Peyer's patch (tissue), 4 donors: ENCODE measurements around the gene ATF6. TPM values are rescaled to one million over a fixed set of nuclear protein-coding genes. Genes with fewer than 3 reads are reported as not detected.

Source experiments
- DNase-seq, 3 donors: peaks; one replicate each; pipeline ENCODE4 v3.0.0-alpha.2; 2017 to 2019
- H3K27ac ChIP-seq, 4 donors: fragments of 200-600 bp; sonication (generic); one replicate each; pipeline ENCODE4 v1.5.1; 2016 to 2019
- H3K27me3 ChIP-seq, 2 donors: fragments of 200-600 bp; sonication (generic); one replicate each; pipeline ENCODE4 v1.5.1; 2019
- H3K36me3 ChIP-seq, 3 donors: fragments of 200-600 bp; sonication (generic); one replicate each; pipeline ENCODE4 v1.5.1; 2016 to 2019
- H3K4me1 ChIP-seq, 4 donors: fragments of 200-600 bp; sonication (generic); one replicate each; pipeline ENCODE4 v1.5.1; 2016 to 2019
- H3K4me3 ChIP-seq, 4 donors: fragments of 200-600 bp; sonication (generic); 1 replicate in 3 of 4; 2 replicates in 1 of 4; pipeline ENCODE4 v1.5.1; 2016 to 2019; ENCODE audit warnings: mild to moderate bottlenecking in 1 of 4
- H3K9me3 ChIP-seq, 4 donors: fragments of 200-600 bp; sonication (generic); one replicate each; pipeline ENCODE4 v1.5.1; 2016 to 2019; ENCODE audit warnings: mild to moderate bottlenecking in 1 of 4
- POLR2A ChIP-seq, 2 donors: fragments of 450-650 bp; IDR thresholded peaks; one replicate each; pipeline ENCODE4 v1.5.1; 2017; ENCODE audit warnings: antibody characterized with exemption in 2 of 2, mild to moderate bottlenecking in 2 of 2, moderate library complexity in 2 of 2
- total RNA-seq, 4 donors: library from RNA; depleted of rRNA; stranded (reverse); fragments of >200 nt; gene quantifications; one replicate each; pipeline ENCODE4 v1.1.0, GENCODE V29; 2016
- TF ChIP-seq, protein P1 (sequence below), 6 experiments: fragments of 450-650 bp in 4 of 6; fragments of 200-600 bp in 2 of 6; sonication (generic) in 1 of 6; IDR thresholded peaks; one replicate each; pipeline ENCODE4 v1.5.1; 2017 to 2019; ENCODE audit warnings: antibody characterized with exemption in 6 of 6, mild to moderate bottlenecking in 3 of 6, moderate library complexity in 1 of 6

ATF6 gene
- total RNA-seq, 4 donors from 2014 or later, result 15.5 to 21.4 (median 20.8) TPM

DNA sequence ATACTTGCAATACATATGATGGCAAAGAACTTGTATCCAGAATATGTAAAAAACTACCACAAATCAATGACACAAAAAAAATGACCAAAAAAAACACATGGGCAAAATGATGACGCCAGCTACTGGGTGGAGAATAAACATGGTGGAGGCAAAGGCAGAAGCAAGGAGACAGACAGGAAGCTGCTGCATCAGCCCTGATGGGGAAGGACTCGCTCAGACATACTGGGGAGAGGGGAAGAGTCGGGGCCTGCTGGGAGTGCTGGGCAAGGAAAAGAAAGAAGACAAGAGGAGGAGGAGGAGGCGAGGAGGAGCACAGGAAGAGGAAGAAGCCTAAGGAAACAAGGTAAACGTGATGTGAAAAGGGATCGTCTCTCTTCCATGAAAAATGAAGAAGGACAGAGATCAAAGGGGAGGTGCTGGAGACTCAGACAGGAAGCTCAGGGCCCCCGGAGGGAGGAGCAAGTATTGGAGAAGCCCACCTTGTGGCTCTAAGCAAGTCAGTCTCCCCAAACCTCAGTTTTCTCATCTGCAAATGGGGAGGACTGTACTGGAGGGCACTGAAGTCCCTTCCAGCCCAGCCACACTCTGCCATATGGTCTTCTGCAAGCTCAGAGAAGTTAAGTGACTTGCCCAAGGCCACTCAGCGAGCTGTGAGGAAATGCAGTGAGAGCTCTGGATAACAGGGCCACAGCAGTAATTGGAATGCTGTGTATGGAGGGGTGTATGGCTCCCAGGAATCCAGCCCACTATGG is 233.4 kb downstream of the ATF6 start:
- Histone ChIP-seq H3K27me3 (no peaks in the 10 kb centered on the region), H3K4me1 (no peaks in the 10 kb centered on the region), H3K27ac (no peak overlapping the region), H3K9me3 (no peaks in the 10 kb centered on the region), H3K36me3 (no peaks in the 10 kb centered on the region), H3K4me3 (no peak overlapping the region)
- TF ChIP-seq, protein P1, sequence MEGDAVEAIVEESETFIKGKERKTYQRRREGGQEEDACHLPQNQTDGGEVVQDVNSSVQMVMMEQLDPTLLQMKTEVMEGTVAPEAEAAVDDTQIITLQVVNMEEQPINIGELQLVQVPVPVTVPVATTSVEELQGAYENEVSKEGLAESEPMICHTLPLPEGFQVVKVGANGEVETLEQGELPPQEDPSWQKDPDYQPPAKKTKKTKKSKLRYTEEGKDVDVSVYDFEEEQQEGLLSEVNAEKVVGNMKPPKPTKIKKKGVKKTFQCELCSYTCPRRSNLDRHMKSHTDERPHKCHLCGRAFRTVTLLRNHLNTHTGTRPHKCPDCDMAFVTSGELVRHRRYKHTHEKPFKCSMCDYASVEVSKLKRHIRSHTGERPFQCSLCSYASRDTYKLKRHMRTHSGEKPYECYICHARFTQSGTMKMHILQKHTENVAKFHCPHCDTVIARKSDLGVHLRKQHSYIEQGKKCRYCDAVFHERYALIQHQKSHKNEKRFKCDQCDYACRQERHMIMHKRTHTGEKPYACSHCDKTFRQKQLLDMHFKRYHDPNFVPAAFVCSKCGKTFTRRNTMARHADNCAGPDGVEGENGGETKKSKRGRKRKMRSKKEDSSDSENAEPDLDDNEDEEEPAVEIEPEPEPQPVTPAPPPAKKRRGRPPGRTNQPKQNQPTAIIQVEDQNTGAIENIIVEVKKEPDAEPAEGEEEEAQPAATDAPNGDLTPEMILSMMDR (IDR thresholded peaks at IDR 0.05), result no peak
- TF ChIP-seq POLR2A (IDR thresholded peaks at IDR 0.05), result no peak
- no peak for DNase-seq

DNA sequence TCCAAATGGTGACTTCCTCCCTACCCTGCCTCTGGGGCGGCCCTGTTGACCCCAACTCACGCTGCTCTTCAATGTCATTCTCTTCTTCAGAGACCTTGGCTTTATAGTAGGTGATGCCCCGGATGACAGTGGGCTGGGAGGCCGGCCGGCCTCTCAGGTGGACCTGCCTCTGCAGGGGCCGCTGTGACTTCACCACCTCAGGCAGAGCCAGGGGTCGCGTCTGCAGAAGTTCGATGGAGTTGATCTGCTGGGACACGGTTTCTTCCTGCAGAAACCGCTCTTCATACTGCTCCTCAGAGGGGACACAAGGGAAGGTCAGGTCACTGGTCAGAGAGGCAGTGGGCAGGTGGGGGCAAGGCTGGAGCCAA is 233.9 kb downstream of the ATF6 start:
- TF ChIP-seq, protein P1 (IDR thresholded peaks at IDR 0.05), result no peak
- no peak for TF ChIP-seq POLR2A (IDR thresholded peaks at IDR 0.05)
- no peaks in the 10 kb centered on the region for H3K4me1 ChIP-seq
- no peak for DNase-seq
- H3K36me3 ChIP-seq, result no peaks in the 10 kb centered on the region
- H3K4me3 ChIP-seq, result no peak overlapping the region
- no peaks in the 10 kb centered on the region for H3K27me3 ChIP-seq
- no peaks in the 10 kb centered on the region for H3K9me3 ChIP-seq
- no peak overlapping the region for H3K27ac ChIP-seq

GRCh38 chr1:162003061-162003829 is 237.1 kb downstream of the ATF6 start:
- Histone ChIP-seq H3K27ac (peak overlapping the region in 3 of 4 donors; percentile 5 to 58 (median 12)), H3K27me3 (no peaks in the 10 kb centered on the region), H3K9me3 (no peaks in the 10 kb centered on the region), H3K36me3 (no peaks in the 10 kb centered on the region), H3K4me1 (no peaks in the 10 kb centered on the region), H3K4me3 (no peak overlapping the region)
- TF ChIP-seq POLR2A (IDR thresholded peaks at IDR 0.05), result no peak
- TF ChIP-seq, protein P1 (IDR thresholded peaks at IDR 0.05), result no peak
- DNase-seq, result no peak

- Histone ChIP-seq H3K27me3 (no peaks in the 10 kb centered on the region), H3K36me3 (no peaks in the 10 kb centered on the region), H3K27ac (peak overlapping the region in 1 of 4 donors; percentile 2), H3K4me3 (no peak overlapping the region), H3K9me3 (no peaks in the 10 kb centered on the region), H3K4me1 (no peaks in the 10 kb centered on the region)
- TF ChIP-seq POLR2A (IDR thresholded peaks at IDR 0.05), result no peak
- TF ChIP-seq, protein P1 (IDR thresholded peaks at IDR 0.05), result no peak
- DNase-seq, result no peak
Observed at GRCh38 chr1:162003830-162004215, 237.7 kb downstream of the ATF6 start.

DNA sequence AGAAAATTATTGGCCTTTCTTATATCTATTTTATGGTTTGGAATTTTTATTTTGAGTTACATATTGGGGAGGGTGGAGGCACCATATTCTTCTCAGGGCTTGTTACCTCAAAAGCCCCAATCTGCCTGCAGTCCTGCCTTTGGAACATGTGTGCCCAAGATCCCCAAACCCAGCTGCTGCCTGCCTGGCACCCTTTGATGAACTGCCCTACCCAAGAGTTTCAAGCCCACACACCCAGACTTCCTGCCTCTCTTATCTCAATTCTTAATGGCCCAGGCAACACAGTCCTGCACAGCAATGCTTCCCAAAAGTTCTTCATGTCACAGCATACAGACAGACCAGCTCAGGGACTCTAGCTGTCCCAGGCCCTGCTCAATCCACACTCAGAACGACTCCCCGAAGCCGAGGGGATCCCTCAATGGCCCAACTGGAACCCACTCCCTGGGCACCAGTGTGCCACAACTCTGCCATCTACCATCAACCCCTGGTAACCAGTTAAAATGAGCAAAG is 238.4 kb downstream of the ATF6 start:
- no peaks in the 10 kb centered on the region for H3K27me3 ChIP-seq
- H3K4me3 ChIP-seq, result no peak overlapping the region
- H3K36me3 ChIP-seq, result no peaks in the 10 kb centered on the region
- peak overlapping the region in 2 of 4 donors; percentile 2 to 31 for H3K27ac ChIP-seq
- no peaks in the 10 kb centered on the region for H3K9me3 ChIP-seq
- no peaks in the 10 kb centered on the region for H3K4me1 ChIP-seq
- TF ChIP-seq POLR2A (IDR thresholded peaks at IDR 0.05), result no peak
- TF ChIP-seq, protein P1 (IDR thresholded peaks at IDR 0.05), result no peak
- no peak for DNase-seq
